H9 (cell line): ENCODE measurements around the gene TUFT1. TPM values are rescaled to one million over a fixed set of nuclear protein-coding genes. Genes with fewer than 3 reads are reported as not detected.

Experiments used
- DNase-seq: peaks from one replicate; pipeline ENCODE4 v3.0.0-alpha.2; 2017
- H2AFZ ChIP-seq: one replicate; pipeline ENCODE4 v1.6.1; 2013; ENCODE audit warnings: mild to moderate bottlenecking, low read length, control low read depth, moderate library complexity
- H2AK5ac ChIP-seq: 2 replicates; pipeline ENCODE4 v1.6.1; 2013; ENCODE audit warnings: low read length, control low read depth, mixed read lengths; ENCODE audit not compliant: insufficient read length
- H2BK120ac ChIP-seq: one replicate; pipeline ENCODE4 v1.6.1; 2013; ENCODE audit warnings: low read depth, mild to moderate bottlenecking, low read length, control low read depth, inconsistent platforms; ENCODE audit not compliant: poor library complexity, severe bottlenecking
- H2BK12ac ChIP-seq: 2 replicates; pipeline ENCODE4 v1.6.1; 2013; ENCODE audit warnings: low read length, control low read depth, mixed read lengths, low read depth; ENCODE audit not compliant: insufficient read length
- H2BK15ac ChIP-seq: 2 replicates; pipeline ENCODE4 v1.6.1; 2013; ENCODE audit warnings: low read depth, low read length, control low read depth
- H2BK20ac ChIP-seq: one replicate; pipeline ENCODE4 v1.6.1; 2013; ENCODE audit warnings: low read depth, mild to moderate bottlenecking, low read length, control low read depth, inconsistent platforms; ENCODE audit not compliant: poor library complexity, severe bottlenecking
- H2BK5ac ChIP-seq: 2 replicates; pipeline ENCODE4 v1.6.1; 2013; ENCODE audit warnings: low read length, control low read depth, mixed read lengths; ENCODE audit not compliant: insufficient read length
- H3K14ac ChIP-seq: 2 replicates; pipeline ENCODE4 v1.6.1; 2013; ENCODE audit warnings: low read length, control low read depth; ENCODE audit not compliant: insufficient read depth
- H3K18ac ChIP-seq: 2 replicates; pipeline ENCODE4 v1.6.1; 2013; ENCODE audit warnings: low read depth, mild to moderate bottlenecking, mixed read lengths, low read length, control low read depth; ENCODE audit not compliant: insufficient read length
- H3K23ac ChIP-seq: 2 replicates; pipeline ENCODE4 v1.6.1; 2013; ENCODE audit warnings: low read length, control low read depth, mixed read lengths, low read depth; ENCODE audit not compliant: insufficient read length
- H3K23me2 ChIP-seq: 2 replicates; pipeline ENCODE4 v1.6.1; 2013; ENCODE audit warnings: low read depth, mild to moderate bottlenecking, mixed read lengths, low read length, control low read depth; ENCODE audit not compliant: insufficient read length, poor library complexity, severe bottlenecking
- H3K27ac ChIP-seq: 2 replicates; pipeline ENCODE4 v1.5.1; 2013; ENCODE audit warnings: low read length, control low read depth, mixed read lengths, low read depth; ENCODE audit not compliant: insufficient read length
- H3K27me3 ChIP-seq: 2 replicates; pipeline ENCODE4 v1.6.1; 2013; ENCODE audit warnings: low read length, control low read depth, inconsistent platforms; ENCODE audit not compliant: insufficient read depth
- H3K4ac ChIP-seq: 2 replicates; pipeline ENCODE4 v1.6.1; 2013; ENCODE audit warnings: low read depth, mild to moderate bottlenecking, control low read depth, inconsistent platforms, low read length, moderate library complexity
- H3K4me1 ChIP-seq: 2 replicates; pipeline ENCODE4 v1.6.1; 2013; ENCODE audit warnings: low read length, control low read depth, inconsistent platforms; ENCODE audit not compliant: insufficient read depth
- H3K4me2 ChIP-seq: 2 replicates; pipeline ENCODE4 v1.6.1; 2013; ENCODE audit warnings: low read length, control low read depth, mixed read lengths; ENCODE audit not compliant: insufficient read length, insufficient read depth
- H3K56ac ChIP-seq: 2 replicates; pipeline ENCODE4 v1.6.1; 2013; ENCODE audit warnings: low read depth, mild to moderate bottlenecking, mixed read lengths, low read length, control low read depth; ENCODE audit not compliant: insufficient read length
- H3K79me1 ChIP-seq: 2 replicates; pipeline ENCODE4 v1.6.1; 2013; ENCODE audit warnings: low read depth, mild to moderate bottlenecking, moderate library complexity, low read length, control low read depth, inconsistent platforms; ENCODE audit not compliant: insufficient read depth, poor library complexity, severe bottlenecking
- H3K79me2 ChIP-seq: 2 replicates; pipeline ENCODE4 v1.6.1; 2013; ENCODE audit warnings: low read length, control low read depth, inconsistent platforms; ENCODE audit not compliant: insufficient read depth
- H3K9ac ChIP-seq: 2 replicates; pipeline ENCODE4 v1.6.1; 2013; ENCODE audit warnings: low read length, control low read depth, mixed read lengths; ENCODE audit not compliant: insufficient read length; ENCODE audit errors: extremely low read depth
- H3K9me3 ChIP-seq: one replicate; pipeline ENCODE4 v1.6.1; 2013; ENCODE audit warnings: low read depth, low read length, inconsistent platforms; ENCODE audit not compliant: control insufficient read depth
- H3T11ph ChIP-seq: one replicate; pipeline ENCODE4 v1.6.1; 2013; ENCODE audit warnings: mild to moderate bottlenecking, low read length, control low read depth, inconsistent platforms
- H4K20me1 ChIP-seq: one replicate; pipeline ENCODE4 v1.6.1; 2013; ENCODE audit not compliant: control insufficient read depth, insufficient read length, insufficient read depth
- H4K5ac ChIP-seq: 2 replicates; pipeline ENCODE4 v1.6.1; 2013; ENCODE audit warnings: low read depth, mild to moderate bottlenecking, mixed read lengths, low read length, control low read depth; ENCODE audit not compliant: insufficient read length
- H4K8ac ChIP-seq: replicated peaks from 2 replicates; pipeline ENCODE4 v1.6.1; 2013; ENCODE audit warnings: low read length, control low read depth, mixed read lengths, low read depth; ENCODE audit not compliant: insufficient read length
- H4K91ac ChIP-seq: 2 replicates; pipeline ENCODE4 v1.6.1; 2013; ENCODE audit warnings: low read depth, mild to moderate bottlenecking, moderate library complexity, mixed read lengths, low read length, control low read depth; ENCODE audit not compliant: insufficient read length
- H3K27ac Mint-ChIP-seq, 3 experiments: 2 replicates in 2 of 3; 3 replicates in 1 of 3; pipeline ENCODE4 v1.8.0; 2020 to 2021; ENCODE audit warnings: mixed read lengths in 3 of 3, mild to moderate bottlenecking in 1 of 3, moderate library complexity in 1 of 3
- H3K27me3 Mint-ChIP-seq: 2 replicates; pipeline ENCODE4 v1.8.0; 2021; ENCODE audit warnings: low read depth, mild to moderate bottlenecking, moderate library complexity, mixed read lengths
- H3K36me3 Mint-ChIP-seq, 3 experiments: 2 replicates in 2 of 3; 3 replicates in 1 of 3; pipeline ENCODE4 v1.8.0; 2020 to 2021; ENCODE audit warnings: low read depth in 3 of 3, mixed read lengths in 3 of 3; ENCODE audit not compliant: insufficient read depth in 1 of 3
- H3K4me1 Mint-ChIP-seq, 2 experiments: 2 replicates each; pipeline ENCODE4 v1.8.0; 2020; ENCODE audit warnings: mixed read lengths in 2 of 2
- H3K4me3 Mint-ChIP-seq, 2 experiments: 2 replicates in 1 of 2; 3 replicates in 1 of 2; pipeline ENCODE4 v1.8.0; 2020 to 2021; ENCODE audit warnings: mild to moderate bottlenecking in 2 of 2, mixed read lengths in 2 of 2, moderate library complexity in 1 of 2
- H3K9me3 Mint-ChIP-seq, 2 experiments: 2 replicates in 1 of 2; 3 replicates in 1 of 2; pipeline ENCODE4 v1.8.0; 2020; ENCODE audit warnings: mild to moderate bottlenecking in 2 of 2, mixed read lengths in 2 of 2, moderate library complexity in 1 of 2
- WGBS: extraction: QIAGEN DNeasy Blood & Tissue Kit; methylation state at CpG from one replicate; pipeline ENCODE4 v1.1.7; 2013; ENCODE audit warnings: missing lambda C conversion rate, low lambda C conversion rate, mixed read lengths; ENCODE audit not compliant: insufficient read length; ENCODE audit errors: extremely low coverage; 5-methylcytosine and 5-hydroxymethylcytosine counted together
- total RNA-seq: library from RNA; stranded (reverse); gene quantifications from 2 replicates; pipeline ENCODE4 v1.2.1, GENCODE V29; 2021
- TF ChIP-seq, protein P1 (sequence below): fragments of 200-600 bp; sonication (generic); conservative IDR thresholded peaks from 3 replicates; pipeline ENCODE4 v1.8.0; 2021; ENCODE audit warnings: antibody characterized with exemption, mild to moderate bottlenecking

TUFT1 gene
- total RNA-seq, 1 experiment from 2014 or later = 6.2 TPM

DNA sequence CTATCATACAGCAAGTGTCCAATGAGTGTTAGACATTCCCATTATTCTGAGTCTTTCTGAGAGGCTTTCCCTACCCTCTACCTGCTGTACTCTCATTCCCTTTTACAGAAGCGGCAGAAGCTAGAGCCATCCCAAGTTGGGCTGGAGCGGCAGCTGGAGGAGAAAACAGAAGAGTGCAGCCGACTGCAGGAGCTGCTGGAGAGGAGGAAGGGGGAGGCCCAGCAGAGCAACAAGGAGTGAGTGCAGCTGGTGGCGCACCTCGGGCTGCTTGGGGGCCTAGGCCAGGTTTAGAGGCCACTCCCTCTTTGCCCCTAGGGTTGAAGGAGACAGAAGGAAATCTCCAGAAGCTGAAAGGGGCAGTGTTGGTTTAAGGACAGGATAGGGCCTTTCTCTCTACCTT, 16.8 kb upstream of the TUFT1 start:
- no peaks in the 10 kb centered on the region for H3K9me3 ChIP-seq
- no peaks in the 10 kb centered on the region for H3K23me2 ChIP-seq
- H4K5ac ChIP-seq = no peak overlapping the region
- no peak overlapping the region for H3T11ph ChIP-seq
- no peak for DNase-seq
- no peak overlapping the region for H4K91ac ChIP-seq
- Mint-ChIP-seq H3K27me3 (no peaks in the 10 kb centered on the region), H3K4me3 (no peak overlapping the region), H3K4me1 (peaks cover 8 to 14% of the 10 kb centered on the region in 2 experiments), H3K9me3 (no peaks in the 10 kb centered on the region), H3K27ac (peak overlapping the region; percentile 52 to 85 (median 55); a peak in 3 of 7 replicates), H3K36me3 (peaks cover 27 to 70% (median 67%) of the 10 kb centered on the region in 3 experiments)
- H3K18ac ChIP-seq = no peak overlapping the region
- no peak overlapping the region for H3K56ac ChIP-seq
- H3K23ac ChIP-seq = no peak overlapping the region
- H4K20me1 ChIP-seq = no peaks in the 10 kb centered on the region
- H3K14ac ChIP-seq = no peak overlapping the region
- H3K4me1 ChIP-seq = peaks cover 2% of the 10 kb centered on the region; the same call in 1 of the 2 replicates
- H2BK5ac ChIP-seq = no peak overlapping the region
- no peaks in the 10 kb centered on the region for H3K27me3 ChIP-seq
- H3K79me2 ChIP-seq = peaks cover 2% of the 10 kb centered on the region; the same call in 1 of the 2 replicates
- no peak overlapping the region for H3K4ac ChIP-seq
- H3K27ac ChIP-seq = no peak overlapping the region
- no peak overlapping the region for H2BK12ac ChIP-seq
- no CpG with 5 or more reads among the region's 5 CpGs for WGBS
- no peak overlapping the region for H2BK15ac ChIP-seq
- H3K9ac ChIP-seq = no peak overlapping the region
- TF ChIP-seq, protein P1, sequence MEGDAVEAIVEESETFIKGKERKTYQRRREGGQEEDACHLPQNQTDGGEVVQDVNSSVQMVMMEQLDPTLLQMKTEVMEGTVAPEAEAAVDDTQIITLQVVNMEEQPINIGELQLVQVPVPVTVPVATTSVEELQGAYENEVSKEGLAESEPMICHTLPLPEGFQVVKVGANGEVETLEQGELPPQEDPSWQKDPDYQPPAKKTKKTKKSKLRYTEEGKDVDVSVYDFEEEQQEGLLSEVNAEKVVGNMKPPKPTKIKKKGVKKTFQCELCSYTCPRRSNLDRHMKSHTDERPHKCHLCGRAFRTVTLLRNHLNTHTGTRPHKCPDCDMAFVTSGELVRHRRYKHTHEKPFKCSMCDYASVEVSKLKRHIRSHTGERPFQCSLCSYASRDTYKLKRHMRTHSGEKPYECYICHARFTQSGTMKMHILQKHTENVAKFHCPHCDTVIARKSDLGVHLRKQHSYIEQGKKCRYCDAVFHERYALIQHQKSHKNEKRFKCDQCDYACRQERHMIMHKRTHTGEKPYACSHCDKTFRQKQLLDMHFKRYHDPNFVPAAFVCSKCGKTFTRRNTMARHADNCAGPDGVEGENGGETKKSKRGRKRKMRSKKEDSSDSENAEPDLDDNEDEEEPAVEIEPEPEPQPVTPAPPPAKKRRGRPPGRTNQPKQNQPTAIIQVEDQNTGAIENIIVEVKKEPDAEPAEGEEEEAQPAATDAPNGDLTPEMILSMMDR = no peak
- no peak overlapping the region for H3K4me2 ChIP-seq
- peaks cover 5% of the 10 kb centered on the region for H3K79me1 ChIP-seq
- H2BK120ac ChIP-seq = no peak overlapping the region
- H2AFZ ChIP-seq = no peak overlapping the region
- no peak overlapping the region for H2BK20ac ChIP-seq
- no peak overlapping the region for H4K8ac ChIP-seq
- H2AK5ac ChIP-seq = no peak overlapping the region
